GM19372 (cell line): ENCODE data around the gene MANEA.
"Not testable (repeated sequence)": the region's sequence is repeated elsewhere in the genome, so short reads cannot be mapped to it uniquely, and the experiment has no call there.

Experiments used
- ATAC-seq: cut with Tn5 transposase; IDR thresholded peaks from one replicate; pipeline ENCODE4 v1.9.1; 2021; ENCODE audit warnings: mild to moderate bottlenecking, low read depth, moderate library complexity; ENCODE audit not compliant: unreplicated experiment

Gene MANEA

GRCh38 chr6:95581073-95581472 is 3.7 kb downstream of the MANEA start:
- no peak for ATAC-seq

GRCh38 chr6:95584226-95584625 is 6.9 kb downstream of the MANEA start:
- ATAC-seq: not testable (repeated sequence)

- no peak for ATAC-seq
Observed at GRCh38 chr6:95587989-95588388, 10.7 kb downstream of the MANEA start.

GRCh38 chr6:95589067-95589466 is 11.7 kb downstream of the MANEA start:
- ATAC-seq: no peak

GRCh38 chr6:95589826-95590570 is 12.7 kb downstream of the MANEA start:
- no peak for ATAC-seq

GRCh38 chr6:95593025-95593424 is 15.7 kb downstream of the MANEA start:
- ATAC-seq: no peak

GRCh38 chr6:95596021-95596420 is 18.7 kb downstream of the MANEA start:
- no peak for ATAC-seq

- ATAC-seq: no peak
Observed at GRCh38 chr6:95599706-95600105, 22.4 kb downstream of the MANEA start.

GRCh38 chr6:95601133-95601532 is 23.8 kb downstream of the MANEA start:
- ATAC-seq: no peak

- no peak for ATAC-seq
Observed at GRCh38 chr6:95614094-95614493, 36.8 kb downstream of the MANEA start.

GRCh38 chr6:95629551-95629950 is 52.2 kb downstream of the MANEA start:
- ATAC-seq: no peak

- ATAC-seq: no peak
Observed at GRCh38 chr6:95636552-95637431, 59.5 kb downstream of the MANEA start.

GRCh38 chr6:95648636-95649035 is 71.3 kb downstream of the MANEA start:
- no peak for ATAC-seq

GRCh38 chr6:95649451-95649850 is 72.1 kb downstream of the MANEA start:
- no peak for ATAC-seq

GRCh38 chr6:95654176-95654575 is 76.8 kb downstream of the MANEA start:
- no peak for ATAC-seq

- no peak for ATAC-seq
Observed at GRCh38 chr6:95658886-95659285, 81.6 kb downstream of the MANEA start.
